Smooth muscle cell (in vitro differentiated cells): ENCODE measurements around the gene CCDC149. TPM values are rescaled to one million over a fixed set of nuclear protein-coding genes. Genes with fewer than 3 reads are reported as not detected.

ENCODE experiments used
- DNase-seq: peaks from one replicate; lab custom pipeline; 2025; ENCODE audit not compliant: unreplicated experiment; lab: John Stamatoyannopoulos, UW
- H2AFZ ChIP-seq: fragments of 200-600 bp; sonication (generic); 2 replicates; pipeline ENCODE4 v1.6.0; 2016; ENCODE audit warnings: antibody characterized with exemption, low read depth, mild to moderate bottlenecking
- H3F3A ChIP-seq: fragments of 200-600 bp; sonication (generic); 2 replicates; pipeline ENCODE4 v1.6.0; 2017; ENCODE audit warnings: antibody characterized with exemption, low read depth
- H3K27ac ChIP-seq: fragments of 200-600 bp; sonication (generic); 2 replicates; pipeline ENCODE4 v1.5.1; 2016; ENCODE audit warnings: low read depth, mild to moderate bottlenecking
- H3K27me3 ChIP-seq: fragments of 200-600 bp; sonication (generic); 2 replicates; pipeline ENCODE4 v1.6.1; 2016; ENCODE audit warnings: low read depth, mild to moderate bottlenecking
- H3K36me3 ChIP-seq: fragments of 200-600 bp; sonication (generic); 2 replicates; pipeline ENCODE4 v1.5.1; 2016; ENCODE audit warnings: low read depth
- H3K4me1 ChIP-seq: fragments of 200-600 bp; sonication (generic); 2 replicates; pipeline ENCODE4 v1.5.1; 2016; ENCODE audit warnings: low read depth
- H3K4me2 ChIP-seq: fragments of 200-600 bp; sonication (generic); 2 replicates; pipeline ENCODE4 v1.6.0; 2016; ENCODE audit warnings: mild to moderate bottlenecking
- H3K4me3 ChIP-seq: fragments of 200-600 bp; sonication (generic); 2 replicates; pipeline ENCODE4 v1.5.1; 2016; ENCODE audit warnings: mild to moderate bottlenecking
- H3K79me2 ChIP-seq: fragments of 200-600 bp; sonication (generic); 2 replicates; pipeline ENCODE4 v1.6.0; 2016; ENCODE audit warnings: low read depth, mild to moderate bottlenecking
- H3K9ac ChIP-seq: fragments of 200-600 bp; sonication (generic); 2 replicates; pipeline ENCODE4 v1.6.0; 2016; ENCODE audit warnings: low read depth
- H3K9me3 ChIP-seq: fragments of 200-600 bp; sonication (generic); replicated peaks from 2 replicates; pipeline ENCODE4 v1.5.1; 2016; ENCODE audit warnings: low read depth
- H4K20me1 ChIP-seq: fragments of 200-600 bp; sonication (generic); 2 replicates; pipeline ENCODE4 v1.6.0; 2016; ENCODE audit warnings: low read depth
- WGBS: methylation state at CpG from one replicate; pipeline ENCODE4 v1.1.7; 2016; ENCODE audit warnings: low lambda C conversion rate; 5-methylcytosine and 5-hydroxymethylcytosine counted together
- polyA plus RNA-seq: library from polyadenylated mRNA; unstranded; fragments of >200 nt; fragmentation: Nextera tagmentation; extraction: Ambion mirVana; gene quantifications from 2 replicates; pipeline ENCODE4 v1.2.1, GENCODE V29; 2016
- total RNA-seq: library from RNA; depleted of rRNA; stranded (reverse); fragments of >200 nt; gene quantifications from 2 replicates; pipeline ENCODE4 v1.2.3, GENCODE V29; 2014
- TF ChIP-seq, protein P1 (sequence below): fragments of 200-600 bp; sonication (generic); IDR thresholded peaks from 2 replicates; pipeline ENCODE4 v1.5.1; 2017; ENCODE audit warnings: borderline replicate concordance, mild to moderate bottlenecking, antibody characterized with exemption; ENCODE audit not compliant: insufficient read depth, poor library complexity, severe bottlenecking

The CCDC149 gene
- total and polyA plus RNA-seq, 2 experiments from 2014 or later, result 5.5 to 10.7 TPM

DNA sequence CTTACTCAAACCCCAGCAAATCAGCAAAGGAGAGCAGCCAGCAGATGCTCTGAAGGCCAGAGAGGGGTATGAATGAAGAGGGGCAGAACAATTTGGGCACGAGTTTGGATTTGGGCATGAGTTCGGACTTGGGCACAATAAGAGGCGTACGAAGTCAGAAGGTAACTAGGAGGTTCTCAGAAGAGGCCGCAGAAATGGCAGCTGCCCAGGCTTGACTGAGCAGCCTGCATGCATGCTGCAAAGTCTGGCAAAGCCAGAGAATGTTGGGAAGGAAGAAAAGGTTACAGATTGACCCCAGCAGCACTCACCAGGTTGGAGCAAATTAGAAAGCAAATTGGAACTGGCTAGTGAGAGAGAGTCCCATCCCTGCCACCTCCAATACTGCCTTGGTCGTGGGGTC lies 15.2 kb downstream of the CCDC149 start:
- Histone ChIP-seq H3K79me2 (no peaks in the 10 kb centered on the region), H3K9me3 (no peaks in the 10 kb centered on the region), H4K20me1 (peaks cover 6% of the 10 kb centered on the region), H3K4me3 (no peak overlapping the region), H3K27me3 (no peaks in the 10 kb centered on the region), H3K9ac (no peak overlapping the region), H3F3A (no peaks in the 10 kb centered on the region), H2AFZ (no peak overlapping the region), H3K4me2 (no peak overlapping the region), H3K36me3 (no peaks in the 10 kb centered on the region), H3K27ac (no peak overlapping the region), H3K4me1 (no peaks in the 10 kb centered on the region)
- WGBS, result 94% methylated on average over 6 of the region's 6 CpGs
- no peak for DNase-seq
- TF ChIP-seq, protein P1, sequence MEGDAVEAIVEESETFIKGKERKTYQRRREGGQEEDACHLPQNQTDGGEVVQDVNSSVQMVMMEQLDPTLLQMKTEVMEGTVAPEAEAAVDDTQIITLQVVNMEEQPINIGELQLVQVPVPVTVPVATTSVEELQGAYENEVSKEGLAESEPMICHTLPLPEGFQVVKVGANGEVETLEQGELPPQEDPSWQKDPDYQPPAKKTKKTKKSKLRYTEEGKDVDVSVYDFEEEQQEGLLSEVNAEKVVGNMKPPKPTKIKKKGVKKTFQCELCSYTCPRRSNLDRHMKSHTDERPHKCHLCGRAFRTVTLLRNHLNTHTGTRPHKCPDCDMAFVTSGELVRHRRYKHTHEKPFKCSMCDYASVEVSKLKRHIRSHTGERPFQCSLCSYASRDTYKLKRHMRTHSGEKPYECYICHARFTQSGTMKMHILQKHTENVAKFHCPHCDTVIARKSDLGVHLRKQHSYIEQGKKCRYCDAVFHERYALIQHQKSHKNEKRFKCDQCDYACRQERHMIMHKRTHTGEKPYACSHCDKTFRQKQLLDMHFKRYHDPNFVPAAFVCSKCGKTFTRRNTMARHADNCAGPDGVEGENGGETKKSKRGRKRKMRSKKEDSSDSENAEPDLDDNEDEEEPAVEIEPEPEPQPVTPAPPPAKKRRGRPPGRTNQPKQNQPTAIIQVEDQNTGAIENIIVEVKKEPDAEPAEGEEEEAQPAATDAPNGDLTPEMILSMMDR, result no peak

DNA sequence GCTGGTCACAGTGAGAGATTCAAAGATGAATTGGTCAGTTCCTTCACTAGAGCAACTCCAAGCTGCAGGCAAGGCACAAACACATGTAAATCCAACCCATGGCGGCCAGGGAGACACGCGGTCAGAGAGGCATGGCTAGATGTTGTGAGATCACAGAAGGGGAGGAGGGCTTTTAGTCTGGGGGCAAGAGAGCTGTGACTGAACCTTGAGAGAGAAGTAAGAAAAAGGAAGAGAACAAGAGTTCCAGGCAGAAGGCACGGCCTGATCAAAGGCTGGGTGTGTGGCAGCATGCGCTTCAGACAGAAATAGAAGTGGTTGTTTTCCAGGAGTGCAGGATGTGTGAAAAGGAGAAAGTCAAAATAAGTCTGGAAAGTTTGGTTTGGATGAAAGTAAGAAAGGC lies 15.9 kb downstream of the CCDC149 start:
- WGBS, result 89% methylated on average over 5 of the region's 5 CpGs
- H3K9me3 ChIP-seq, result no peaks in the 10 kb centered on the region
- peaks cover 6% of the 10 kb centered on the region for H4K20me1 ChIP-seq

GRCh38 chr4:24896056-24896455 lies 16.8 kb downstream of the CCDC149 start:
- Histone ChIP-seq H3K4me1 (no peaks in the 10 kb centered on the region), H3K36me3 (no peaks in the 10 kb centered on the region), H3K9me3 (no peaks in the 10 kb centered on the region), H4K20me1 (peaks cover 6% of the 10 kb centered on the region), H3F3A (no peaks in the 10 kb centered on the region), H3K79me2 (no peaks in the 10 kb centered on the region), H3K27me3 (no peaks in the 10 kb centered on the region), H3K9ac (no peak overlapping the region), H2AFZ (no peak overlapping the region), H3K4me2 (no peak overlapping the region), H3K4me3 (no peak overlapping the region), H3K27ac (no peak overlapping the region)
- no peak for DNase-seq
- WGBS, result 66% methylated on average over 3 of the region's 3 CpGs
- TF ChIP-seq, protein P1, result no peak

More for the DNA sequence above, 15.9 kb downstream of the CCDC149 start:
- Histone ChIP-seq H3K4me1 (no peaks in the 10 kb centered on the region), H3K27me3 (no peaks in the 10 kb centered on the region), H3K27ac (no peak overlapping the region), H3K4me2 (no peak overlapping the region), H3K79me2 (no peaks in the 10 kb centered on the region), H3F3A (no peaks in the 10 kb centered on the region), H3K9ac (no peak overlapping the region), H3K36me3 (no peaks in the 10 kb centered on the region), H2AFZ (no peak overlapping the region), H3K4me3 (no peak overlapping the region)
- DNase-seq, result no peak
- TF ChIP-seq, protein P1, result no peak

DNA sequence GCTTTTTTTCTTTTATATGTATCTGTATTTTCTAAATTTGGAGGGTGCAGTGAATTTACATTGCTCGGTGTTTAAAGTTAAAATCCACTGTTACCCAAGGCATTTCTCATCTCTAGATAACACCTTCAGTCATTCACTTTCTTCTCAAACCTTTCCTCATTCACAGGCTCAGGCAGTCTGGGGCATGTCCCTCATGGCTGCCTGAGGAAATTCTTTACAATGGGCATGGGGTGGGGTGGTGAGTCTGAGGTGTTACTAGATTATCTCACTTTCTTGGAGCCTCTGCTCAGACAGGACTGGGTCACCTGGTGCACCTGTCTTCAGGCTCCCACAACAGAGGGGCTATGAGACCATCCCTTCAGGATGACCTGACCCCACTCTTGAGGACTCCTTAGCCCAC lies 17.4 kb downstream of the CCDC149 start:
- Histone ChIP-seq H3F3A (no peaks in the 10 kb centered on the region), H3K27ac (no peak overlapping the region), H3K4me2 (no peak overlapping the region), H2AFZ (no peak overlapping the region), H3K9me3 (no peaks in the 10 kb centered on the region), H3K79me2 (no peaks in the 10 kb centered on the region), H3K36me3 (no peaks in the 10 kb centered on the region), H3K27me3 (no peaks in the 10 kb centered on the region), H3K4me3 (no peak overlapping the region), H3K9ac (no peak overlapping the region), H4K20me1 (peaks cover 6% of the 10 kb centered on the region), H3K4me1 (no peaks in the 10 kb centered on the region)
- WGBS, result 83% methylated on average over 1 of the region's 1 CpG
- no peak for DNase-seq
- TF ChIP-seq, protein P1, result no peak
